A172 (cell line): ENCODE results near the gene RO60. TPM values are rescaled to one million over a fixed set of nuclear protein-coding genes. Genes with fewer than 3 reads are reported as not detected.

ENCODE experiments used
- DNase-seq: peaks from one replicate; pipeline ENCODE4 v3.0.0-alpha.2; 2015; ENCODE audit warnings: low spot score
- total RNA-seq: library from RNA; depleted of rRNA; stranded (reverse); fragments of >200 nt; shearing (Covaris generic); gene quantifications from 2 replicates; pipeline ENCODE4 v1.2.3, GENCODE V29; 2014; rRNA removed

RO60 gene
- total RNA-seq, 1 experiment from 2014 or later: 130 TPM

GRCh38 chr1:193108471-193108870 lies 49.1 kb downstream of the RO60 start:
- DNase-seq: no peak

Other genes with a start within 250 kb of the RO60 start
- 49.3 and 53.8 TPM in 2 replicates for gene UCHL5, start 252 bp upstream of the RO60 start, total RNA-seq
- gene GLRX2, start 45.8 kb downstream of the RO60 start, total RNA-seq: 58.7 and 63.9 TPM in 2 replicates
- 32.2 and 34.7 TPM in 2 replicates for gene CDC73, start 62.4 kb downstream of the RO60 start, total RNA-seq
- gene B3GALT2, start 127.0 kb downstream of the RO60 start, total RNA-seq: 7.0 and 12.6 TPM in 2 replicates